ENCODE results near the gene POU2F2.

DNA sequence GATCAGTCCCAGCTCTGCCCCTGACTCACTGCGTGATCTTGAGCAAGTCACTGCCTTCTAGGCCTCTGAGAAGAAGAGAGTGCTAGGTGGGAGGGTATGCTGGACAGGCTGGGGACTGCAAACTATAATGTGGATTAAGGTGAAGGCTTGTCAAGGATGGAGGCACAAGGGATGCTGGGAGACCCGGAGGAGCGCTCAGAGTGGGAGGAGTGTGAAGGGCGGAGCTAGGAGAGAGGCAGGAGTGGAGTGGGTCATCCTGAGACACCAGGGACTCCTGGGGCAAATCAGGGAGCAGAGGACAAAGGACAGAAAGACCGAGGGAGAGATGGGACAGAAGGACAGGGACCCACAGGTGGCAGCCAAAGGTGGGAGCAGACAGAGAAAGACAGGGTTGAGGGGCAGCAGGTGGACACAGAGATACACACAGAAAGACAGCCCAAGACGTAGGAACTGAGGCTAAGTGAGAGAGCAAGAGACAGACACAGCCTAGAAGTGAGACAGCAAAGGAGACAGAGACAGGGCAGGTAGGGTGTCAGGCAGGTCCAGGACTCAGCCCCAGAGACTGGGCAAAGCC lies 64.8 kb downstream of the POU2F2 start:
- TF ChIP-seq POLR2AphosphoS5 (IDR thresholded peaks at IDR 0.05) = no peak
- TF ChIP-seq, protein P1, sequence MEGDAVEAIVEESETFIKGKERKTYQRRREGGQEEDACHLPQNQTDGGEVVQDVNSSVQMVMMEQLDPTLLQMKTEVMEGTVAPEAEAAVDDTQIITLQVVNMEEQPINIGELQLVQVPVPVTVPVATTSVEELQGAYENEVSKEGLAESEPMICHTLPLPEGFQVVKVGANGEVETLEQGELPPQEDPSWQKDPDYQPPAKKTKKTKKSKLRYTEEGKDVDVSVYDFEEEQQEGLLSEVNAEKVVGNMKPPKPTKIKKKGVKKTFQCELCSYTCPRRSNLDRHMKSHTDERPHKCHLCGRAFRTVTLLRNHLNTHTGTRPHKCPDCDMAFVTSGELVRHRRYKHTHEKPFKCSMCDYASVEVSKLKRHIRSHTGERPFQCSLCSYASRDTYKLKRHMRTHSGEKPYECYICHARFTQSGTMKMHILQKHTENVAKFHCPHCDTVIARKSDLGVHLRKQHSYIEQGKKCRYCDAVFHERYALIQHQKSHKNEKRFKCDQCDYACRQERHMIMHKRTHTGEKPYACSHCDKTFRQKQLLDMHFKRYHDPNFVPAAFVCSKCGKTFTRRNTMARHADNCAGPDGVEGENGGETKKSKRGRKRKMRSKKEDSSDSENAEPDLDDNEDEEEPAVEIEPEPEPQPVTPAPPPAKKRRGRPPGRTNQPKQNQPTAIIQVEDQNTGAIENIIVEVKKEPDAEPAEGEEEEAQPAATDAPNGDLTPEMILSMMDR (IDR thresholded peaks at IDR 0.05) = no peak
- no peak for TF ChIP-seq POLR2A (IDR thresholded peaks at IDR 0.05)
- no peak for TF ChIP-seq EP300 (IDR thresholded peaks at IDR 0.05)

Data from stomach (tissue), 4 donors.